Measurements from ENCODE around the gene SLC1A4. TPM values are rescaled to one million over a fixed set of nuclear protein-coding genes. Genes with fewer than 3 reads are reported as not detected.

The SLC1A4 gene
- total RNA-seq, 1 experiment from 2014 or later: 42.2 TPM

- no peak for DNase-seq (ENCODE audit: extremely low read depth, low read depth)
These were observed 56.5 kb downstream of the SLC1A4 start for GRCh38 chr2:65045651-65046050.

GRCh38 chr2:65046633-65047407 lies 57.6 kb downstream of the SLC1A4 start:
- no peak for DNase-seq (ENCODE audit: extremely low read depth, low read depth)

DNA sequence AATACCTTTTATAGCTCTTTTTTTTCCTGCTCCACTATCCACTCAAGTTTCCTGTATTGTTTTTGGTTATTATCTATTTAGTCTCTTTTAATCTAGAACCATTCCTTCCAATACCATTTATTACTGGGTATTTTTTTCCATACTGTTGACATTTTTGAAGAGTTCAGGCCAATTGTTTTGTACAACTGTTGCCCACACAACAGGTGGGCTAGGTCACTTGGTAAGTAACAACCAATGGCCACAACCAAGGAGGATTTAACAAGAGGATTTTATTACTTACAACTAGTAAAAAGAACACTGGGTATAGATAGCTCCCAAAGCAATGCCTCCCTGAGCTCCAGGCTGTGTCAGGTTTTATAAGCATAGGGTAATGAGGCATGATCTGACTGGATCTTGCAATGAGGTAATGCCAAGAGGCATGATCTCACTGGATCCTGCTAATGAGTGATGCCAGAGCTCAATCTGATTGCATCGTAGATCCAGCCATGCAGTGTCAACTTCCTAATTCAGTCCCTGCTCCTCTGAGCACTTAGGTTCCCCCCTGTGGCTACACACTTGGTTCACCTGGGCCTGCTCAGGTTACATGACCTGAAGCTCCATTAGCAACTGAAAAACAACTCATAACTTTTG lies 59.9 kb downstream of the SLC1A4 start:
- no peak for DNase-seq (ENCODE audit: extremely low read depth, low read depth)

DNA sequence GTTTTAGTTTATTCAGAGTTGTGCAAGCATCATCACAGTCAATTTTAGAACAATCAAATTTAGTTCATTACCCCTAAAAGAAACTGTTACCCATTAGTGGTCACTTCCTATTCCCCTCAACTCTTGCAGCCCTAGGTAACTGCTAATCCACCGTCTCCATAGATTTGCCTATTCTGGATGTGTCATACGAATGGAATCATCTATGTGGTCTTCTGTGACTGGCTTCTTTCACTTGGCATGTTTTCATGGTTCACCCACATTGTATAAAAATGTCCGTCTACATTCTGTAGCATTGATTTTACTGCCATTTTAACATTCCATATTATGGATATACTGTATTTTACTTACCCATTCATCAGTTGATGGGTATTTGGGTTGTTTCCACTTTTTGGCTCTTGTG lies 61.7 kb downstream of the SLC1A4 start:
- DNase-seq (ENCODE audit: extremely low read depth, low read depth): no peak

GRCh38 chr2:65053199-65053598 lies 64.0 kb downstream of the SLC1A4 start:
- DNase-seq (ENCODE audit: extremely low read depth, low read depth): no peak

GRCh38 chr2:65054749-65055421 lies 65.7 kb downstream of the SLC1A4 start:
- DNase-seq (ENCODE audit: extremely low read depth, low read depth): no peak

DNA sequence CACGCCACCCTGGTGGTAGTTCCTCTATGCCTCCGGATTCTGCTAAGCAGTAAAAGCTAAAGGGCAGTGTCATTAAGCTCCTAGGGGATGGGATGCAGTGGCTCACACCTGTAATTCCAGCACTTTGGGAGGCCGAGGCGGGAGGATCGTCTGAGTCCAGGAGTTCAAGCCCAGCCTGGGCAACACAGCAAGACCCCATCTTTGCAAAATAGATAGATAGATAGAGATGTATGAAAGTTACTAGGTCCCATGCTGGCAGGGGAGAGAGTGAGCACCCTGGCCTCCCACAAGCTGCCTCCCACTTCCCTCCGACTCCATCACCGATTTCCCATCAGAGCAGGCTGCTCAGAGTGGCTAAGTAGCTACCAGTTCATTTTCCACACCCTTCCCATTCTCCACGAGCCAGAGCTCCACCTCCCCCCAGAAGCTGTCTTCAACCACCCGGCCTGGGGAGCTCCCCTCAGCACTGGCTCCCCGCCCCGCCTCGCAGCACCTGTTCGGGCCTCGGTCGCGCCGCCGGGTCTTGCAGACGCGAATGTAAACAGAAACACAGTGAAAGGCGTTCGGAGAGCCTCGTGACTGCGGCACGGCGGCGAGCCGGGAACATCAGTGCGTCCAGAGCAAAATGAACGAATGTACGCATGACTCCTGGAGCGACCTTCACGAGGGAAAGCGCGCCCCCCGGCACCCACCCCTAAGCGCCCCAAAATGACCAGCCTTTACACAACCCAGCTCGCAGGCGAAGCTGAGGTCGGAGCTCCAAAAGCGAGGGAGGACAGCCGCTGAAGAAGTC lies 66.4 kb downstream of the SLC1A4 start:
- DNase-seq (ENCODE audit: extremely low read depth, low read depth): no peak

- peak; percentile 97 for DNase-seq (ENCODE audit: extremely low read depth, low read depth)
These were observed 67.2 kb downstream of the SLC1A4 start, which contains the start of gene CEP68 for GRCh38 chr2:65056215-65057053. CEP68 (plus strand) TSS chr2:65056416; CDS start chr2:65069445, 13,029 bp downstream.

- DNase-seq (ENCODE audit: extremely low read depth, low read depth): no peak
These were observed 67.8 kb downstream of the SLC1A4 start for GRCh38 chr2:65057054-65057375.

DNA sequence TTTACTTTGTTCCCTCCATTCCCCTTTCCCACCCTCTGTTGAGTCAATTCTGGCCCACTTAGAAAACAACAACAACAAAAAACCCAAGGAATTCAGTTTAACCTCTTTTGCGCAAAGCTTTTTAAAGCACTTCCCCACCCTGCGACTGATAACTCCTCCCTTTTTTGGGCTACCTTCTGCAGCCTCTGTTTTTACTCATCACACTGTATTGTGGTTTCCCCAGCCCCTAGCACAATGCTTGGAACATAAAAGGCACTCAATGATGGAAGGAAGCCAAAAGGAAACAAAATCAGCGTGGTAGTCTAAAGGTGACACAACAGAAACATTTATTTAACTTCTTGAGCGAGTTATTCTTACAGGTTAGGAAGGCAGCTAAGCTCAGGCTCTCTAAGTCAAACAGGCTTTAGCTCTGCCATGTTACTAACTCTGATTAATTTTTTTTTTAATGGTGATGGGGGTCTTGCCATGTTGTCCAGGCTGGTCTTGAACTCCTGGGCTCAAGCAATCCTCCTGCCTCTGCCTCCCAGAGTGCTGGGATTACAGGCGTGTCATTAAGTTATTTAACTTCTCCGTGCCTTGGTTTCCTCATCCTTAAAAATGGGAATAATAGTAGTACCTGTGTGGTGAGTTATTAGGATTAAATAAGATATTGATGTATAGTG lies 68.3 kb downstream of the SLC1A4 start:
- no peak for DNase-seq (ENCODE audit: extremely low read depth, low read depth)

GRCh38 chr2:65059071-65059470 lies 69.9 kb downstream of the SLC1A4 start:
- DNase-seq (ENCODE audit: extremely low read depth, low read depth): no peak

GRCh38 chr2:65061146-65061909 lies 72.1 kb downstream of the SLC1A4 start:
- DNase-seq (ENCODE audit: extremely low read depth, low read depth): no peak

- DNase-seq (ENCODE audit: extremely low read depth, low read depth): no peak
These were observed 72.7 kb downstream of the SLC1A4 start for GRCh38 chr2:65061910-65062339.

DNA sequence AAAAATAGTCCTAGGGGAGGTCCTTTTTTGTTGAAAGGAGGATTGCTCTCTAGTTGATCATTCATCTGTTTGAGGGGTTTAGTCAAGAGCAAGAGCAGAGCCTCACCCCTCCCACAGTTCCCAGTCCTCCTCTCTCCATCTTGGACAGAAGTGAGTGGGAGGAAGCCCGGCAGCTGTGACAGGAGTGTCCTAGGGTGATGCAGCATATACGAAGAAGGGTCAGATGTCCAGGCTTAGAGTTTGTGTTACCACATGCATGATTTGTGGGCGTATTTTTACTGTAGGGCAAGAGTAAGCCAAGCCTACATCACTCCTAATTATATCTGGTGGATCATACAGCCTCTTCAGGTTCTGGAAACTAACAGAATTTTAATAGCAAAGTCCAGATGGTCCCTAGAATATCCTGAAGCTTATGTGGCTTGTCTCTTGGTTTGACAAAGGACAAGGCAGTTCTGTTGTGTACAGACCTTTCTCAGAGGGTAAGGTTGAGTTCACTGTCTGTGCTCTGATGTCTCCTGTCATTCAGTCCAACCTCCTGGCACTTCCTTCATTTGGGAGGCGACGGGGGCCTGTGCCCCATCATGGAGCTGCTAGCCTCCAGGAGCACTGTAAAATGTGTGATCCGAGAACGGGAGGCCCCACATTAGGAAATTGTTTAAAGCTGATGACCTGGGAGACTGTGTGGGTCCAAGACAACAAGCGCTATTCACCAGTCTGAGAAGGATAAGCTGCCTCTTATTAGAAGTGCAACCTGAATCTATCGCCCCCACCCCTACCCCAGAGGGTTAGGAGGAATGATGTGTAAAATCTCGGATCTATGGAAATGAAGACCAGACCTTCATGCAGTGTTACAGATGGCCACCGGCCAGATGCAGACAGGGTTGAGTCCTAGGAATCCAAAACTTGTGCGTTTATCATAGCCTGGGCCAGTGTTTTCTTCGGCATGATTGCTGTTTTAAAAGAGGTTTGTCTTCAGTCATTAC lies 73.9 kb downstream of the SLC1A4 start:
- no peak for DNase-seq (ENCODE audit: extremely low read depth, low read depth)

GRCh38 chr2:65064728-65065552 lies 75.7 kb downstream of the SLC1A4 start:
- peak; percentile 66 for DNase-seq (ENCODE audit: extremely low read depth, low read depth)

DNA sequence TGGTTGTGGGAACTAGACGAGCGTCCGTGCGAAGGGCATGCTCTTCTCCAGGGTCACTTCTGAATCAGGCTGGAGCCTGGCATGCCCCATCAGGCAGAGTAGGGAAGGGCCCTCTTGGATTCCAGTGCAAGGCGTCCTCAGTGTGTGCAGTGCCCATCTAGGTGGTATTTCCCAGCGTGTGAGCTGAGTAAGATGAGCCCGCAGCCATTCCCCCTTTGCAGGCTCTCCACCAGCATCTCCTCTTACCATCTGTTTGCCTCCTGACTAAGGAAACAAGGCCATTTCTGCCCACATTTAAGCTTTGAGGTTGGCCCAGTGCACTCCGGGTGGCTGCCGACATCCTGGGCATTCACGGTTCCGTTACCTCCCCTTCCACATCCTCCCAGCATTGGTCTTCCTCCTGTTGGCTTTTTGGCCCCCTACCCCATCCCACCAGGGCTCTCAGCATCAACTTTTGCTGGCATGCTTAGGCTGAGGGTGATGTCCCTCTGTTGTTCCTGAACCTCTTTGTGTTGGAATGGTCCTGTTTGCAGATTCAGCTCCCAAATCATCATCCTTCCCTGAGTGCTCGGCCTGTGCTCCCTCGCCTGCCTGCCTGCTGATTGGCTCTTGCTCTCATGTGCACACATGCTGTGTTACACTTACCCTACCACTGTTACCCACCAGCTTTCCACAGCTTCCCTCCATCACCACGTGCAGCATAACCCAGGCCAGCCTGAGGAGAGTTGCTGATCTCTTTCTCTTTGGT lies 78.8 kb downstream of the SLC1A4 start:
- no peak for DNase-seq (ENCODE audit: extremely low read depth, low read depth)
